H1 (cell line): ENCODE measurements around the gene OR13C4. TPM values are rescaled to one million over a fixed set of nuclear protein-coding genes. Genes with fewer than 3 reads are reported as not detected.

Experiments
- CTCF ChIA-PET: fragments of 300-600 bp; sonication (Branson Sonifier 250); formaldehyde crosslinking; loops from one replicate; lab custom pipeline; 2021; ENCODE audit not compliant: partially characterized antibody; lab: Charles Lee
- POLR2A ChIA-PET: fragments of 300-600 bp; sonication (Branson Sonifier 250); formaldehyde crosslinking; loops from one replicate; lab custom pipeline; 2021; ENCODE audit warnings: inconsistent platforms; ENCODE audit not compliant: partially characterized antibody; lab: Charles Lee
- DNase-seq, 2 experiments: peaks; one replicate each; pipeline versions ENCODE4 v3.0.0 to v3.0.0-alpha.2; 2010 to 2022; ENCODE audit warnings: low spot score in 2 of 2, low read depth in 1 of 2, mixed read lengths in 1 of 2
- FAIRE-seq: peaks from 2 replicates; lab custom pipeline; 2011; peaks lifted over from hg19 to GRCh38; lab: Jason Lieb, UNC
- H2AFZ ChIP-seq: 2 replicates; pipeline ENCODE4 v1.8.1; 2012; ENCODE audit warnings: low read length, inconsistent platforms
- H2AK5ac ChIP-seq: 2 replicates; pipeline ENCODE4 v1.6.1; 2013; ENCODE audit warnings: low read depth, low read length
- H2BK120ac ChIP-seq: replicated peaks from 2 replicates; pipeline ENCODE3; 2013; ENCODE audit warnings: low read depth, low read length, inconsistent platforms
- H2BK12ac ChIP-seq: 2 replicates; pipeline ENCODE4 v1.6.1; 2013; ENCODE audit warnings: low read depth, low read length
- H2BK15ac ChIP-seq: 2 replicates; pipeline ENCODE4 v1.6.1; 2013; ENCODE audit warnings: low read length
- H2BK20ac ChIP-seq: 2 replicates; pipeline ENCODE4 v1.6.1; 2013; ENCODE audit warnings: low read length
- H2BK5ac ChIP-seq: 2 replicates; pipeline ENCODE4 v1.6.1; 2013; ENCODE audit warnings: low read depth, low read length
- H3K14ac ChIP-seq: 2 replicates; pipeline ENCODE4 v1.6.1; 2013; ENCODE audit warnings: inconsistent platforms; ENCODE audit not compliant: insufficient read length
- H3K18ac ChIP-seq: 2 replicates; pipeline ENCODE4 v1.6.1; 2013; ENCODE audit warnings: low read length; ENCODE audit errors: extremely low read depth
- H3K23ac ChIP-seq: 2 replicates; pipeline ENCODE4 v1.6.1; 2013; ENCODE audit warnings: inconsistent platforms; ENCODE audit not compliant: insufficient read length
- H3K23me2 ChIP-seq: 2 replicates; pipeline ENCODE4 v1.6.1; 2013; ENCODE audit warnings: low read depth, low read length
- H3K27ac ChIP-seq: 2 replicates; pipeline ENCODE4 v1.6.1; 2011; ENCODE audit warnings: low read depth, low read length, inconsistent platforms
- H3K27me3 ChIP-seq, 4 experiments: replicated peaks in 1 of 4; 1 replicate in 1 of 4; 2 replicates in 3 of 4; pipeline versions ENCODE4 v1.6.1 to v1.8.1; 2011 to 2013; ENCODE audit warnings: low read length in 3 of 4, mild to moderate bottlenecking in 3 of 4, inconsistent platforms in 2 of 4, mixed read lengths in 2 of 4, moderate library complexity in 1 of 4; ENCODE audit not compliant: control insufficient read depth in 3 of 4, insufficient read depth in 3 of 4; ENCODE audit errors: extremely low read depth in 1 of 4
- H3K36me3 ChIP-seq, 4 experiments: 2 replicates each; pipeline versions ENCODE4 v1.6.1 to v1.8.1; 2011 to 2013; ENCODE audit warnings: mild to moderate bottlenecking in 4 of 4, low read length in 3 of 4, moderate library complexity in 2 of 4, control low read depth in 1 of 4, inconsistent platforms in 1 of 4; ENCODE audit not compliant: insufficient read depth in 4 of 4, control insufficient read depth in 2 of 4
- H3K4ac ChIP-seq: replicated peaks from 2 replicates; pipeline ENCODE3; 2013; ENCODE audit warnings: low read length, low read depth, mixed read lengths, inconsistent platforms; ENCODE audit not compliant: insufficient read length
- H3K4me1 ChIP-seq, 4 experiments: replicated peaks in 1 of 4; 1 replicate in 1 of 4; 2 replicates in 3 of 4; pipeline versions ENCODE4 v1.6.1 to v1.8.1; 2011 to 2013; ENCODE audit warnings: low read length in 3 of 4, inconsistent platforms in 2 of 4, mixed read lengths in 1 of 4; ENCODE audit not compliant: insufficient read depth in 4 of 4, control insufficient read depth in 3 of 4
- H3K4me2 ChIP-seq, 2 experiments: 2 replicates each; pipeline versions ENCODE4 v1.6.1 to v1.8.1; 2011 to 2013; ENCODE audit warnings: low read depth in 2 of 2, low read length in 2 of 2, control low read depth in 1 of 2, inconsistent platforms in 1 of 2, mild to moderate bottlenecking in 1 of 2; ENCODE audit not compliant: insufficient read depth in 1 of 2
- H3K4me3 ChIP-seq, 4 experiments: fragments of 200-600, 300-600 bp in 1 of 4; sonication (generic), shearing (Covaris generic), sonication (Bioruptor Twin) in 1 of 4; 2 replicates each; pipeline versions ENCODE4 v1.5.1 to v1.8.1; 2011 to 2016; ENCODE audit warnings: low read length in 4 of 4, low read depth in 3 of 4, control low read depth in 2 of 4, inconsistent platforms in 2 of 4, mild to moderate bottlenecking in 2 of 4, mixed read lengths in 1 of 4, moderate library complexity in 1 of 4; ENCODE audit not compliant: insufficient read depth in 2 of 4; ENCODE audit errors: extremely low read depth in 1 of 4
- H3K56ac ChIP-seq: replicated peaks from 2 replicates; pipeline ENCODE3; 2013; ENCODE audit warnings: low read depth, mild to moderate bottlenecking, mixed read lengths, low read length, inconsistent platforms; ENCODE audit not compliant: insufficient read length
- H3K79me1 ChIP-seq: 2 replicates; pipeline ENCODE4 v1.6.1; 2013; ENCODE audit warnings: low read depth, low read length, control low read depth
- H3K79me2 ChIP-seq, 2 experiments: 2 replicates each; pipeline versions ENCODE4 v1.6.1 to v1.8.1; 2012 to 2013; ENCODE audit warnings: low read length in 2 of 2, mild to moderate bottlenecking in 2 of 2, inconsistent platforms in 1 of 2; ENCODE audit not compliant: insufficient read depth in 2 of 2, control insufficient read depth in 1 of 2
- H3K9ac ChIP-seq, 4 experiments: replicated peaks in 1 of 4; 1 replicate in 1 of 4; 2 replicates in 3 of 4; pipeline versions ENCODE4 v1.6.1 to v1.8.1; 2011 to 2013; ENCODE audit warnings: low read depth in 3 of 4, low read length in 3 of 4, control low read depth in 2 of 4, mild to moderate bottlenecking in 2 of 4, moderate library complexity in 2 of 4, inconsistent platforms in 1 of 4; ENCODE audit errors: extremely low read depth in 1 of 4
- H3K9me3 ChIP-seq, 2 experiments: 2 replicates each; pipeline versions ENCODE4 v1.6.1 to v1.8.1; 2012 to 2013; ENCODE audit warnings: mild to moderate bottlenecking in 2 of 2, moderate library complexity in 2 of 2, control low read depth in 1 of 2, inconsistent platforms in 1 of 2, low read depth in 1 of 2, low read length in 1 of 2, mixed read lengths in 1 of 2; ENCODE audit not compliant: insufficient read depth in 2 of 2
- H4K20me1 ChIP-seq, 2 experiments: replicated peaks in 1 of 2; 2 replicates each; pipeline versions ENCODE3 to v1.8.1; 2011 to 2013; ENCODE audit warnings: inconsistent platforms in 2 of 2, low read length in 2 of 2, mild to moderate bottlenecking in 1 of 2; ENCODE audit not compliant: insufficient read depth in 2 of 2, control insufficient read depth in 1 of 2
- H4K5ac ChIP-seq: 2 replicates; pipeline ENCODE4 v1.6.1; 2013; ENCODE audit warnings: low read length, low read depth, mixed read lengths, inconsistent platforms; ENCODE audit not compliant: insufficient read length
- H4K8ac ChIP-seq: 2 replicates; pipeline ENCODE4 v1.8.0; 2013; ENCODE audit warnings: mild to moderate bottlenecking, moderate library complexity, low read length, inconsistent platforms; ENCODE audit not compliant: insufficient read depth; ENCODE audit errors: extremely low read depth
- H4K91ac ChIP-seq: replicated peaks from 2 replicates; pipeline ENCODE3; 2013; ENCODE audit warnings: low read length, mixed read lengths, inconsistent platforms; ENCODE audit not compliant: insufficient read length
- BCL11A ChIP-seq, 2 experiments: IDR thresholded peaks; one replicate each; pipeline ENCODE4 v1.6.1; 2011; ENCODE audit warnings: low read depth in 2 of 2, low read length in 2 of 2, mild to moderate bottlenecking in 2 of 2
- CHD2 ChIP-seq: IDR thresholded peaks from 2 replicates; pipeline ENCODE4 v1.6.1; 2012; ENCODE audit warnings: low read length, improper control_type of control experiment
- HDAC6 ChIP-seq: IDR thresholded peaks from one replicate; pipeline ENCODE4 v1.7.1; 2012; ENCODE audit warnings: low read depth, mild to moderate bottlenecking, inconsistent platforms, low read length, moderate library complexity
- JUND ChIP-seq: IDR thresholded peaks from 2 replicates; pipeline ENCODE4 v1.6.1; 2011; ENCODE audit warnings: mild to moderate bottlenecking, improper control_type of control experiment, low read length
- MAX ChIP-seq: IDR thresholded peaks from 2 replicates; pipeline ENCODE4 v1.6.1; 2012; ENCODE audit warnings: inconsistent platforms
- NANOG ChIP-seq: IDR thresholded peaks from 2 replicates; pipeline ENCODE4 v1.6.1; 2011; ENCODE audit warnings: low read length, low read depth, mild to moderate bottlenecking, inconsistent platforms; ENCODE audit not compliant: insufficient read depth, poor library complexity, severe bottlenecking
- NRF1 ChIP-seq: IDR thresholded peaks from 2 replicates; pipeline ENCODE4 v1.6.1; 2011; ENCODE audit warnings: mild to moderate bottlenecking, low read depth, low read length, improper control_type of control experiment
- POU5F1 ChIP-seq: IDR thresholded peaks from 2 replicates; pipeline ENCODE4 v1.6.1; 2011; ENCODE audit warnings: low read depth, mild to moderate bottlenecking, low read length, moderate library complexity
- RXRA ChIP-seq: IDR thresholded peaks from 2 replicates; pipeline ENCODE4 v1.6.1; 2011; ENCODE audit warnings: low read depth, mild to moderate bottlenecking, low read length, moderate library complexity; ENCODE audit not compliant: insufficient read depth
- SP1 ChIP-seq: IDR thresholded peaks from 2 replicates; pipeline ENCODE4 v1.6.1; 2011; ENCODE audit warnings: low read depth, low read length
- ZNF274 ChIP-seq: IDR thresholded peaks from 2 replicates; pipeline ENCODE4 v1.7.0; 2012; ENCODE audit warnings: low read length, borderline replicate concordance; ENCODE audit errors: extremely low read depth
- WGBS, 2 experiments: shearing (Covaris generic) in 1 of 2; methylation state at CpG; one replicate each; pipeline versions ENCODE4 v1.1.6 to v1.1.7; 2013 to 2015; ENCODE audit warnings: low lambda C conversion rate in 2 of 2, mixed read lengths in 2 of 2, inconsistent platforms in 1 of 2, low coverage in 1 of 2, missing lambda C conversion rate in 1 of 2; ENCODE audit not compliant: insufficient replicate concordance in 2 of 2, insufficient coverage in 1 of 2, insufficient read length in 1 of 2; ENCODE audit errors: extremely low coverage in 1 of 2, missing lambda C conversion rate in 1 of 2; 5-methylcytosine and 5-hydroxymethylcytosine counted together
- polyA plus RNA-seq, 7 experiments: library from polyadenylated mRNA; depleted of rRNA in 3 of 7; stranded (reverse) in 5 of 7; unstranded in 2 of 7; fragments of >200 nt in 5 of 7; fragments of 200-250 nt in 2 of 7; gene quantifications; 1 replicate in 5 of 7; 2 replicates in 1 of 7; 4 replicates in 1 of 7; pipeline versions ENCODE4 v1.2.1 to v1.2.3, GENCODE V29; 2011 to 2013; ENCODE audit warnings: missing spikeins in 2 of 7, mixed read lengths in 2 of 7
- total RNA-seq: library from RNA; stranded (reverse); fragmentation: NEBNext Ultra II Directional; extraction: Animal tissue kit (Norgen Biotek cat#: 25700); gene quantifications from 2 replicates; pipeline ENCODE4 v1.2.1, GENCODE V29; 2021

OR13C4 gene
- total and polyA plus RNA-seq, 2 of the 8 experiments (the other 6 are each of a cell fraction or from before 2014, with no cell fraction given): not detected

GRCh38 chr9:104553261-104553660 lies 26.3 kb upstream of the OR13C4 start:
- no peak overlapping the region for H4K5ac ChIP-seq
- POLR2A ChIA-PET: no interaction called here
- no peaks in the 10 kb centered on the region for H4K20me1 ChIP-seq
- H2BK20ac ChIP-seq: no peak overlapping the region
- H2BK15ac ChIP-seq: no peak overlapping the region
- no peak overlapping the region for H2AFZ ChIP-seq
- no peak overlapping the region for H2BK5ac ChIP-seq
- H3K27me3 ChIP-seq: no peaks in the 10 kb centered on the region
- no peak overlapping the region for H3K56ac ChIP-seq
- H2BK120ac ChIP-seq: no peak overlapping the region
- no peaks in the 10 kb centered on the region for H3K9me3 ChIP-seq
- no peak overlapping the region for H3K14ac ChIP-seq
- no peaks in the 10 kb centered on the region for H3K79me1 ChIP-seq
- no peaks in the 10 kb centered on the region for H3K23me2 ChIP-seq
- no peak overlapping the region for H3K4ac ChIP-seq
- H4K8ac ChIP-seq: no peak overlapping the region
- 87% methylated on average over 1 of the region's 1 CpG; no CpG with 5 or more reads in 1 of the 2 experiments for WGBS, 2 experiments
- H3K23ac ChIP-seq: no peak overlapping the region
- no peak overlapping the region for H2BK12ac ChIP-seq
- no peak for DNase-seq
- no peak for TF ChIP-seq RXRA
- no peak for TF ChIP-seq BCL11A (IDR thresholded peaks at IDR 0.05; ENCODE audit: low read depth in 2 of 2, low read length in 2 of 2)
- no peak for TF ChIP-seq ZNF274
- TF ChIP-seq SP1: no peak
- no peak for TF ChIP-seq JUND
- no peak for TF ChIP-seq POU5F1
- no peak for TF ChIP-seq HDAC6
- TF ChIP-seq CHD2: no peak
- no peak for TF ChIP-seq MAX
- TF ChIP-seq NRF1: no peak
- TF ChIP-seq NANOG: no peak
- H3K9ac ChIP-seq: no peak overlapping the region
- no peak overlapping the region for H3K27ac ChIP-seq
- no peak overlapping the region for H2AK5ac ChIP-seq
- no peak overlapping the region for H3K4me2 ChIP-seq
- CTCF ChIA-PET: no interaction called here
- H3K4me3 ChIP-seq: no peak overlapping the region
- no peak overlapping the region for H4K91ac ChIP-seq
- no peak overlapping the region for H3K18ac ChIP-seq
- H3K36me3 ChIP-seq: no peaks in the 10 kb centered on the region
- no peaks in the 10 kb centered on the region for H3K79me2 ChIP-seq
- H3K4me1 ChIP-seq: no peaks in the 10 kb centered on the region
- FAIRE-seq: no peak
